Measurements from ENCODE around the gene SRCAP. TPM values are rescaled to one million over a fixed set of nuclear protein-coding genes. Genes with fewer than 3 reads are reported as not detected.

SRCAP gene
- total RNA-seq, 1 donor, result 15.1 TPM

DNA sequence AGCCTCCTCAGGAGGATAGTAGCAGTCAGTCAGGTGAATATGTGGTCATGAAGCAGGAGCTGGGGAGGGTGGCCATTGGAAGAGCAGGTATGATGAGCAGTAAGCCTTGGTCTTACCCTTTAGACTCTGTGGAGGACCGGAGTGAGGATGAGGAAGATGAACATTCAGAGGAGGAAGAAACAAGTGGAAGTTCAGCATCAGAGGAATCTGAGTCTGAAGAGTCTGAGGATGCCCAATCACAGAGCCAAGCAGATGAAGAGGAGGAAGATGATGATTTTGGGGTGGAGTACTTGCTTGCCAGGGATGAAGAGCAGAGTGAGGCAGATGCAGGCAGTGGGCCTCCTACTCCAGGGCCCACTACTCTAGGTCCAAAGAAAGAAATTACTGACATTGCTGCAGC is 12.7 kb downstream of the SRCAP start:
- H3K4me3 ChIP-seq (ENCODE audit: low read depth, low read length), result no peak overlapping the region
- DNase-seq (ENCODE audit: low read depth), result no peak
- TF ChIP-seq CTCF (IDR thresholded peaks at IDR 0.05; ENCODE audit: insufficient read depth, low read depth, low read length), result no peak

- TF ChIP-seq CTCF (IDR thresholded peaks at IDR 0.05; ENCODE audit: insufficient read depth, low read depth, low read length), result no peak
- peak; percentile 47 for DNase-seq (ENCODE audit: low read depth)
- H3K4me3 ChIP-seq (ENCODE audit: low read depth, low read length), result no peak overlapping the region
Measured at GRCh38 chr16:30715750-30716445, 16.9 kb downstream of the SRCAP start.

DNA sequence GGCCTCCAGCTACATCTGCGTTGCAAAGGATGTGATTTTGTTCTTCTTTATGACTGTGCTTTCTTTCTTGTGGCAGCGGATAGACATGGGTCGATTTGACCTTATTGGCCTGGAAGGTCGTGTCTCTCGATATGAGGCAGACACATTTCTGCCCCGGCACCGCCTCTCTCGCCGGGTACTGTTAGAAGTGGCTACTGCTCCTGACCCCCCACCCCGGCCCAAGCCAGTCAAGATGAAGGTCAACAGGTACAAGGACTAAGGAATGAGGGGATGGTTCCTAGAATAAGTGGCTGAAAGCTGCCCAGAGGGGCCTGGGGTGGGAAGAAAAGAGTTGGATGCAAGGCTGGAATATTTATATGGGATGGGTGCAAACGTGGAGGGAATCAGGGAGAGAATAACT is 21.1 kb downstream of the SRCAP start:
- DNase-seq (ENCODE audit: low read depth), result no peak
- H3K4me3 ChIP-seq (ENCODE audit: low read depth, low read length), result no peak overlapping the region
- no peak for TF ChIP-seq CTCF (IDR thresholded peaks at IDR 0.05; ENCODE audit: insufficient read depth, low read depth, low read length)

GRCh38 chr16:30720694-30721093 is 21.7 kb downstream of the SRCAP start:
- no peak overlapping the region for H3K4me3 ChIP-seq (ENCODE audit: low read depth, low read length)
- no peak for TF ChIP-seq CTCF (IDR thresholded peaks at IDR 0.05; ENCODE audit: insufficient read depth, low read depth, low read length)
- no peak for DNase-seq (ENCODE audit: low read depth)

DNA sequence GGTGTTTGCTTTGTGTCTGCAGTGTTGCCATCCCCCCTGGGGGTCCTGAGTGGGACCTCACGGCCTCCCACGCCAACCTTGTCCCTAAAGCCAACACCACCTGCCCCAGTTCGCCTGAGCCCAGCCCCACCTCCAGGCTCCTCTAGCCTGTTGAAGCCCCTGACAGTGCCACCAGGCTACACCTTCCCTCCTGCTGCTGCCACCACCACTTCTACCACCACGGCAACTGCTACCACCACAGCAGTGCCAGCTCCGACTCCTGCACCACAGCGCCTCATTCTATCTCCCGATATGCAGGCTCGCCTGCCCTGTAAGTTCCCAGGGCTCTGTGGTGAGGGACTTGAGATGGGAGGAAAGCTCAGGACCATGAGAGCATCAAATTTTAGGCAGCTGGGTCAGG is 22.2 kb downstream of the SRCAP start:
- no peak for TF ChIP-seq CTCF (IDR thresholded peaks at IDR 0.05; ENCODE audit: insufficient read depth, low read depth, low read length)
- DNase-seq (ENCODE audit: low read depth), result no peak
- no peak overlapping the region for H3K4me3 ChIP-seq (ENCODE audit: low read depth, low read length)

- TF ChIP-seq CTCF (IDR thresholded peaks at IDR 0.05; ENCODE audit: insufficient read depth, low read depth, low read length), result no peak
- no peak for DNase-seq (ENCODE audit: low read depth)
- no peak overlapping the region for H3K4me3 ChIP-seq (ENCODE audit: low read depth, low read length)
Measured at GRCh38 chr16:30721606-30722005, 22.6 kb downstream of the SRCAP start.

DNA sequence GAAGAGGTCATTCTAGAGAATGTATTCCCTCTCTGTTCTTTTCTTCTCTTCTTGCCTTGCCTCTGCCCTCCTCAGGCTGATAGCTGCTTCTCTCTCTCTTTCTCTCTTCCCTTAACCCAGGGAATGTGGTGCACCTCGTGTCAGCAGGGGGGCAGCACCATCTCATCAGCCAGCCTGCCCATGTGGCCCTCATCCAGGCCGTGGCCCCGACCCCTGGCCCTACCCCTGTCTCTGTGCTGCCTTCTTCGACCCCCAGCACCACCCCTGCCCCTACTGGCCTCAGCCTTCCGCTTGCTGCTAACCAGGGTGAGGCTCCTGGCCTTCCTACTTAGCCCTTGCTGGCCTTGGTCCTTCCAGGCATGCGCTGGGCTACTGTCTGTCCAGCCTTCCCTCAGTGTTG is 23.5 kb downstream of the SRCAP start:
- peak; percentile 18 for TF ChIP-seq CTCF (IDR thresholded peaks at IDR 0.05; ENCODE audit: insufficient read depth, low read depth, low read length)
- no peak for DNase-seq (ENCODE audit: low read depth)
- H3K4me3 ChIP-seq (ENCODE audit: low read depth, low read length), result no peak overlapping the region
